ENCODE data around the gene ETS1.
A peak's percentile ranks its signal among the peaks of the same experiment; 100 is the strongest.

ETS1 gene, protein sequence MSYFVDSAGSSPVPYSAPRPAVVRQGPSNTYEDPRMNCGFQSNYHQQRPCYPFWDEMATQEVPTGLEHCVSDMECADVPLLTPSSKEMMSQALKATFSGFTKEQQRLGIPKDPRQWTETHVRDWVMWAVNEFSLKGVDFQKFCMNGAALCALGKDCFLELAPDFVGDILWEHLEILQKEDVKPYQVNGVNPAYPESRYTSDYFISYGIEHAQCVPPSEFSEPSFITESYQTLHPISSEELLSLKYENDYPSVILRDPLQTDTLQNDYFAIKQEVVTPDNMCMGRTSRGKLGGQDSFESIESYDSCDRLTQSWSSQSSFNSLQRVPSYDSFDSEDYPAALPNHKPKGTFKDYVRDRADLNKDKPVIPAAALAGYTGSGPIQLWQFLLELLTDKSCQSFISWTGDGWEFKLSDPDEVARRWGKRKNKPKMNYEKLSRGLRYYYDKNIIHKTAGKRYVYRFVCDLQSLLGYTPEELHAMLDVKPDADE

DNA sequence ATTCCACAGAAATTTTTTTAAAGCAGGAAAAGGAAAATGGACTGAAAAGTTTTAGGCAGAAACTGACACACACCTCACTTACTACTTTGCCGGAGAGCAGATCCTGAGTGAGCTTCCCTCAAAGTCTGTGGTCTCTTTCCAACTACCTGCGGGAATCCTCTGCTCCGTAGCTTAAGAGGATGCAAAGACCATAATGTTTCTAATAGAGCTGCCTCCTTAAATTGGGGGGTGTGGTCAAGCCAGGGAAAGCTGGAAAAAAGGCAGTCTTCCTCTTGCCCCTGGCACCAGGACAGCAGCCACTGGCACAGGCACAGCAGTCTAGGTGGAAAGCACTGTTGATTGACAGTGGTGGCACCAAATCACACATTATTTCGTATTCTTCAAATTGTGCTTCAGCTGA, at the start of gene ETS1:
ETS1 (minus strand) TSS at position 144 of the 400 bp plus-strand sequence. CDS start 14,428 bp downstream, outside the sequence.
- no peaks in the 10 kb centered on the region for H3K4me1 ChIP-seq (ENCODE audit: low read depth, poor library complexity, severe bottlenecking)
- TF ChIP-seq, protein P1, sequence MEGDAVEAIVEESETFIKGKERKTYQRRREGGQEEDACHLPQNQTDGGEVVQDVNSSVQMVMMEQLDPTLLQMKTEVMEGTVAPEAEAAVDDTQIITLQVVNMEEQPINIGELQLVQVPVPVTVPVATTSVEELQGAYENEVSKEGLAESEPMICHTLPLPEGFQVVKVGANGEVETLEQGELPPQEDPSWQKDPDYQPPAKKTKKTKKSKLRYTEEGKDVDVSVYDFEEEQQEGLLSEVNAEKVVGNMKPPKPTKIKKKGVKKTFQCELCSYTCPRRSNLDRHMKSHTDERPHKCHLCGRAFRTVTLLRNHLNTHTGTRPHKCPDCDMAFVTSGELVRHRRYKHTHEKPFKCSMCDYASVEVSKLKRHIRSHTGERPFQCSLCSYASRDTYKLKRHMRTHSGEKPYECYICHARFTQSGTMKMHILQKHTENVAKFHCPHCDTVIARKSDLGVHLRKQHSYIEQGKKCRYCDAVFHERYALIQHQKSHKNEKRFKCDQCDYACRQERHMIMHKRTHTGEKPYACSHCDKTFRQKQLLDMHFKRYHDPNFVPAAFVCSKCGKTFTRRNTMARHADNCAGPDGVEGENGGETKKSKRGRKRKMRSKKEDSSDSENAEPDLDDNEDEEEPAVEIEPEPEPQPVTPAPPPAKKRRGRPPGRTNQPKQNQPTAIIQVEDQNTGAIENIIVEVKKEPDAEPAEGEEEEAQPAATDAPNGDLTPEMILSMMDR (conservative IDR thresholded peaks at IDR 0.05; ENCODE audit: low read depth, low read length): no peak
- H2AFZ ChIP-seq (ENCODE audit: low read depth): no peak within 1 kb of the TSS
- H3K36me3 ChIP-seq (ENCODE audit: insufficient read depth): no peaks in the 10 kb centered on the region
- H3K9ac ChIP-seq: no peak within 1 kb of the TSS
- H3K4me3 ChIP-seq (IDR thresholded peaks at IDR 0.05; ENCODE audit: insufficient read depth, low read depth, low read length): no peak within 1 kb of the TSS
- H3K79me2 ChIP-seq (ENCODE audit: insufficient read depth, low read depth): no peaks in the 10 kb centered on the region
- no peak within 1 kb of the TSS for H3K27ac ChIP-seq
- H4K20me1 ChIP-seq (ENCODE audit: insufficient read depth): no peaks in the 10 kb centered on the region
- H3K27me3 ChIP-seq (ENCODE audit: insufficient read depth, low read depth): no peaks in the 10 kb centered on the region
- H3K4me2 ChIP-seq: no peak within 1 kb of the TSS

DNA sequence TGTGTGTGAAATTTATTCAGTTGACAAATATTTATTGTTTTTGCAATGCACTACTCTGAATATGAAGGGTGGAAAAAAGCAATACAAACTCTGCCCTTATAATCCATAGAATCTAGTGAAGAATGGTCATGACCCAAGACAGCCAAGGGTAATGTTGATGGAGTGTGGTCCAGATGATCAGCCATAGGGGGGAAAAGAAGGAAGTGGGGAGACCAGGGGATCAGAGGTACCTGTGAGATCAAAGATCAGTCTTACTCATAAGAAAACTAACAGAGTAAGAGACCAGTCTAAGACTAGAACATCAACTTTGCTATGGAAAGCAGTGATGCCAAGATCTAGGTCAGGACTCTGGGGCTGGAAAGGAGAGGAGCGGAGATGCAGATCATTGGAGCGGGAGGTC, 47.0 kb upstream of the ETS1 start:
- H3K27me3 ChIP-seq (ENCODE audit: insufficient read depth, low read depth): no peaks in the 10 kb centered on the region
- no peak overlapping the region for H3K4me2 ChIP-seq
- TF ChIP-seq, protein P1 (conservative IDR thresholded peaks at IDR 0.05; ENCODE audit: low read depth, low read length): no peak
- H2AFZ ChIP-seq (ENCODE audit: low read depth): no peak overlapping the region
- H3K27ac ChIP-seq: no peak overlapping the region
- no peaks in the 10 kb centered on the region for H3K36me3 ChIP-seq (ENCODE audit: insufficient read depth)
- H3K9ac ChIP-seq: no peak overlapping the region
- H3K4me3 ChIP-seq (IDR thresholded peaks at IDR 0.05; ENCODE audit: insufficient read depth, low read depth, low read length): no peak overlapping the region
- H3K79me2 ChIP-seq (ENCODE audit: insufficient read depth, low read depth): no peaks in the 10 kb centered on the region
- H3K4me1 ChIP-seq (ENCODE audit: low read depth, poor library complexity, severe bottlenecking): peaks cover 24% of the 10 kb centered on the region
- H4K20me1 ChIP-seq (ENCODE audit: insufficient read depth): no peaks in the 10 kb centered on the region

DNA sequence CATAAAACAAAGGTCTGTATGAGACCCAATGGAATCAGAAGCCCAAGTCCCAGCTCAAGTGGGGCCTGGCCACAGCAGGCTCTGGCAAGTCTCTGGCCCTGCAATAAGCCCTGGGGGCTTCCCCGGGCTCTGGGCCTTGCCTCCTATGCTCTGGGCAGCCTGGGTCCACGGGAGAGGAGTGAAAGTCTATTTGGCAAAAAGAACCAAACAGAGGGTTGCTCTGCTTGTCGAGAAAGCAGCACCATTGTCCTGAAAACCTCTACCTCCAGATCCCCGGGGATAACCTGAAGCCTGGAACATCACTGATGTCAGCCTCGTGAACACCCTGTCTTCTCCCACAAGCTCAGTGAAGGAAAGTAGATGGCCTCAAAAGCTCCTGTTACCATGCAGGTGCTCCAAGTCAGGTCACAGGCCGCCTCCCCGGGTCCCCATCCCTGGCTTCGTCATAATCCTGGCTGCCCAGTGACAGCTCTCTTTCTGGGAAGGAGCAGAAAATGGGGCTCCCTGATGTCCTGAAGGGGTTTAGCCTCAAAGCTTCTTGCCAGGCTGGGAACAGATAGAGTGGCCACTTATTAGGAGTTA, 46.1 kb upstream of the ETS1 start:
- Histone ChIP-seq H2AFZ (ENCODE audit: low read depth) (no peak overlapping the region), H3K27ac (no peak overlapping the region), H3K36me3 (ENCODE audit: insufficient read depth) (no peaks in the 10 kb centered on the region), H3K4me2 (no peak overlapping the region), H3K79me2 (ENCODE audit: insufficient read depth, low read depth) (no peaks in the 10 kb centered on the region), H3K27me3 (ENCODE audit: insufficient read depth, low read depth) (no peaks in the 10 kb centered on the region), H4K20me1 (ENCODE audit: insufficient read depth) (no peaks in the 10 kb centered on the region), H3K9ac (no peak overlapping the region), H3K4me1 (ENCODE audit: low read depth, poor library complexity, severe bottlenecking) (peaks cover 29% of the 10 kb centered on the region), H3K4me3 (IDR thresholded peaks at IDR 0.05; ENCODE audit: insufficient read depth, low read depth, low read length) (no peak overlapping the region)
- TF ChIP-seq, protein P1 (conservative IDR thresholded peaks at IDR 0.05; ENCODE audit: low read depth, low read length): no peak

DNA sequence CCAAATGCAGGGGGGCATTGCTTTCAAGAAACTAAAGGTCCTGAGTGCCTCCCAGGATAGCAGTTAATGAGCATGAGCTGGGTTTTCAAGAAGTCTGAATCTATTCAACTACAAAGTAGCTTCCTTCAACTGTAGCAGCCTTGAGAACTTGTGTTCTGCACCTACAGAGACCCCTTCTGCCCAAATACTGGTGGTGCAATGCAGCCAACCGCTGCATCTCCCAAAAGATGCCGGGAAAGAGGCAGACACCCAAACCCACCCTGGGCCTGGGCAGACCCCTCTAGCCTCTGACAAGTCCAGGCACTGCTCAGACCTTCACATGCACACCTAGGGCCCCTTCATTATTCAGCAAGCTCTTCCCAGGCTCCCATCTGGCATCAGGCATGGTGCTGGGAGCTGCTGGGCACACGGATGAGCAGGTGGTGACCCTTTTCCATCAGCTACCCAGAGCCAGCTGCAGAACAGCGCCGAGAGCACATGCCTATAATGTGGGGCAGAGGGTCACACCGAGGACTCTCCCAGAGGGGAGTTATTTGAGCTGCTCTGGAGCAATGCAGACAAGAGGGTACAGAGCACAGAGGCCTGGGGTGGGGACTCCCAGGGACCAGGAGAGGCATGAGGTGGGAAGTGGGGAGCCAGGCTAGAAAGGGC, 44.9 kb upstream of the ETS1 start:
- Histone ChIP-seq H3K4me3 (IDR thresholded peaks at IDR 0.05; ENCODE audit: insufficient read depth, low read depth, low read length) (no peak overlapping the region), H3K27ac (no peak overlapping the region), H3K27me3 (ENCODE audit: insufficient read depth, low read depth) (no peaks in the 10 kb centered on the region), H4K20me1 (ENCODE audit: insufficient read depth) (no peaks in the 10 kb centered on the region), H2AFZ (ENCODE audit: low read depth) (no peak overlapping the region), H3K9ac (no peak overlapping the region), H3K79me2 (ENCODE audit: insufficient read depth, low read depth) (no peaks in the 10 kb centered on the region), H3K4me2 (no peak overlapping the region), H3K36me3 (ENCODE audit: insufficient read depth) (no peaks in the 10 kb centered on the region), H3K4me1 (ENCODE audit: low read depth, poor library complexity, severe bottlenecking) (peaks cover 38% of the 10 kb centered on the region)
- TF ChIP-seq, protein P1 (conservative IDR thresholded peaks at IDR 0.05; ENCODE audit: low read depth, low read length): peak; percentile 66
